Ascending aorta (tissue), 2 donors: Measurements from ENCODE around the gene SERPINB10. TPM values are rescaled to one million over a fixed set of nuclear protein-coding genes. Genes with fewer than 3 reads are reported as not detected.

Experiments used
- DNase-seq, 2 donors: peaks; one replicate each; pipeline ENCODE4 v3.0.0-alpha.2; 2019; ENCODE audit warnings: low spot score in 2 of 2
- H3K27ac ChIP-seq, 2 donors: fragments of 200-600 bp; sonication (generic); one replicate each; pipeline ENCODE4 v1.5.1; 2016 to 2017; ENCODE audit warnings: mild to moderate bottlenecking in 1 of 2
- H3K27me3 ChIP-seq: fragments of 200-600 bp; sonication (generic); one replicate; pipeline ENCODE4 v1.5.1; 2017
- H3K36me3 ChIP-seq, 2 donors: fragments of 200-600 bp; sonication (generic); one replicate each; pipeline ENCODE4 v1.5.1; 2016
- H3K4me1 ChIP-seq, 2 donors: fragments of 200-600 bp; sonication (generic); one replicate each; pipeline ENCODE4 v1.5.1; 2016 to 2017; ENCODE audit warnings: mild to moderate bottlenecking in 1 of 2
- H3K4me3 ChIP-seq, 2 donors: fragments of 200-600 bp; sonication (generic); one replicate each; pipeline ENCODE4 v1.5.1; 2016 to 2017; ENCODE audit warnings: mild to moderate bottlenecking in 1 of 2
- H3K9me3 ChIP-seq, 2 donors: fragments of 200-600 bp; sonication (generic); one replicate each; pipeline ENCODE4 v1.5.1; 2016
- intact Hi-C: fragments of 100-400 bp; cut with DNase I; formaldehyde crosslinking; loops from one replicate; pipeline ENCODE4 v1.15.1; 2023
- total RNA-seq: library from RNA; depleted of rRNA; stranded (reverse); fragments of >200 nt; gene quantifications from one replicate; pipeline ENCODE4 v1.1.0, GENCODE V29; 2016
- TF ChIP-seq, protein P1 (sequence below), 3 experiments: fragments of 200-600 bp in 2 of 3; fragments of 450-650 bp in 1 of 3; sonication (generic) in 2 of 3; IDR thresholded peaks; one replicate each; pipeline ENCODE4 v1.5.1; 2016 to 2019; ENCODE audit warnings: antibody characterized with exemption in 3 of 3, mild to moderate bottlenecking in 1 of 3, moderate library complexity in 1 of 3

SERPINB10 gene, protein sequence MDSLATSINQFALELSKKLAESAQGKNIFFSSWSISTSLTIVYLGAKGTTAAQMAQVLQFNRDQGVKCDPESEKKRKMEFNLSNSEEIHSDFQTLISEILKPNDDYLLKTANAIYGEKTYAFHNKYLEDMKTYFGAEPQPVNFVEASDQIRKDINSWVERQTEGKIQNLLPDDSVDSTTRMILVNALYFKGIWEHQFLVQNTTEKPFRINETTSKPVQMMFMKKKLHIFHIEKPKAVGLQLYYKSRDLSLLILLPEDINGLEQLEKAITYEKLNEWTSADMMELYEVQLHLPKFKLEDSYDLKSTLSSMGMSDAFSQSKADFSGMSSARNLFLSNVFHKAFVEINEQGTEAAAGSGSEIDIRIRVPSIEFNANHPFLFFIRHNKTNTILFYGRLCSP
- total RNA-seq = not detected

DNA sequence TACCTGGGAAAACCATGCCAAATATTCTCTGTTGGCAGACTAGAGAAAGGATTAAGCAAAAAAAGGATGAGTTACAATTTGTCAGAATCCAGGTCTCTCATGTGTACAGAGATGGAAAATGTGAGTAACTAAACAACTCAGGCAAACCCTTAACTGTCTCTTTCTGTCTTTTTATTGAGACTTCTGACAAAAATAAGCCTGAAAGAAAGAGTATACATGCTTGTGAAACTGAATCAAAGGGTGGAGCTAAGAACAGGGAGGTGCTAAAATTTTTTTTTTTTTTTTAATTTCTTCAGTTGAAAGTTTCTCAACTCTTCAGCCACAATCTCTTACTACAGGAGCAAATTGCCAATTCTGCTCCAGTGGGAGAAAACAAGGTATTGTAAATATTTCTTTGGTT is at the start of gene SERPINB10:
Gene SERPINB10 (plus strand): TSS at position 295 of the 400 bp plus-strand sequence. CDS start 7,553 bp downstream, outside the sequence.
- Histone ChIP-seq H3K36me3 (no peaks in the 10 kb centered on the region), H3K9me3 (no peaks in the 10 kb centered on the region), H3K27me3 (no peaks in the 10 kb centered on the region), H3K4me1 (no peaks in the 10 kb centered on the region), H3K27ac (no peak within 1 kb of the TSS), H3K4me3 (no peak within 1 kb of the TSS)
- TF ChIP-seq, protein P1, sequence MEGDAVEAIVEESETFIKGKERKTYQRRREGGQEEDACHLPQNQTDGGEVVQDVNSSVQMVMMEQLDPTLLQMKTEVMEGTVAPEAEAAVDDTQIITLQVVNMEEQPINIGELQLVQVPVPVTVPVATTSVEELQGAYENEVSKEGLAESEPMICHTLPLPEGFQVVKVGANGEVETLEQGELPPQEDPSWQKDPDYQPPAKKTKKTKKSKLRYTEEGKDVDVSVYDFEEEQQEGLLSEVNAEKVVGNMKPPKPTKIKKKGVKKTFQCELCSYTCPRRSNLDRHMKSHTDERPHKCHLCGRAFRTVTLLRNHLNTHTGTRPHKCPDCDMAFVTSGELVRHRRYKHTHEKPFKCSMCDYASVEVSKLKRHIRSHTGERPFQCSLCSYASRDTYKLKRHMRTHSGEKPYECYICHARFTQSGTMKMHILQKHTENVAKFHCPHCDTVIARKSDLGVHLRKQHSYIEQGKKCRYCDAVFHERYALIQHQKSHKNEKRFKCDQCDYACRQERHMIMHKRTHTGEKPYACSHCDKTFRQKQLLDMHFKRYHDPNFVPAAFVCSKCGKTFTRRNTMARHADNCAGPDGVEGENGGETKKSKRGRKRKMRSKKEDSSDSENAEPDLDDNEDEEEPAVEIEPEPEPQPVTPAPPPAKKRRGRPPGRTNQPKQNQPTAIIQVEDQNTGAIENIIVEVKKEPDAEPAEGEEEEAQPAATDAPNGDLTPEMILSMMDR (IDR thresholded peaks at IDR 0.05) = no peak
- intact Hi-C loops = no loop called here
- DNase-seq = no peak

DNA sequence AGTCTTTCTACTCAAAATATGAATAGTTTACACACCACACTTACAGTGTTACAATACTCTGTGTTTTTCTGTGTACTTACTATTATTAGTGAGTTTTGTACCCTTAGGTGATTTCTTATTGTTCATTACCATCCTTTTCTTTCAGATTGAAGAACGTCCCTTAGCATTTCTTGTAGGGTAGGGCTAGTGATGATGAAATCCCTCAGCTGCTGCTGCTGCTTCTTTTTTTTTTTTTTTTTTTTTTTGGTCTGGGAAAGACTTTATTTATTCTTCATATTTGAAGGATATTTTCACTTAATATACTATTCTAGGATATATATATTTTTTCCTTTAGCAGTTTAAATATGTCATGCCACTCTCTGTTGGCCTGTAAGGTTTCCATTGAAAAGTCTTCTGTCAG is 49.3 kb upstream of the SERPINB10 start:
- Histone ChIP-seq H3K4me1 (no peaks in the 10 kb centered on the region), H3K27ac (no peak overlapping the region), H3K9me3 (peaks cover 0 to 4% of the 10 kb centered on the region in 2 donors), H3K36me3 (no peaks in the 10 kb centered on the region), H3K27me3 (no peaks in the 10 kb centered on the region), H3K4me3 (no peak overlapping the region)
- intact Hi-C loops = no loop called here
- TF ChIP-seq, protein P1 (IDR thresholded peaks at IDR 0.05) = no peak
- no peak for DNase-seq

DNA sequence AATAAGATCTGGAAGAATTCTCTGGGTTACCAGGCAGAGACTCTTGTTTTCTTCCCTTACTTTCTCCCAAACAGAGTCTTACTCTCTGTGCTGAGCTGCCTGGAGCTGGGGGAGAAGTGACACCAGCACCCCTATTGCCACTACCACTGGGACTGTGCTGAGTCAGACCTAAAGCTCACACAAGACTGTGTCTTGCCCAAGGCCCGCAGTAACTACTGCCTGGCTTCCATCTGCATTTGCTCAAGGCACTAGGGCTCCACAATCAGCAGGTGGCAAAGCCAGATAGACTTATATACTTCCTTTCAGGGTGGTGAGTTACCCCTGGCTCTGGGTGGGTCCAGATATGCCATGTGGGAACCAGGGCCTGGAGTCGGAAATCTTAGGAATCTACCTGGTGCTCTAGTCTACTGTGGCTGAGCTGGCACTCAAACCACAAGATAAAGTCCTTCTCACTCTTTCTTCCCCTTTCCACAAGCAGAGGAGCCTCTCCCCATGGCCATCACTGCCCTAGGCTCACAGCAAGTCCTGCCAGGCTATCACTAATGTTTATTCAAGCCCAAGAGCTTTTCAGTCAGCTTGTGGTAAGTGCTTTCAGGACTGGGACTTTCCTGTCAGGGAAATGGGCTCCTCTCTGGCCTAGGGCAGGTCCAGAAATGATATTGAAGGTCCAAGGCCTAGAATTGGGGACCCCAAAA is 47.8 kb upstream of the SERPINB10 start:
- intact Hi-C loops = no loop called here
- TF ChIP-seq, protein P1 (IDR thresholded peaks at IDR 0.05) = no peak

DNA sequence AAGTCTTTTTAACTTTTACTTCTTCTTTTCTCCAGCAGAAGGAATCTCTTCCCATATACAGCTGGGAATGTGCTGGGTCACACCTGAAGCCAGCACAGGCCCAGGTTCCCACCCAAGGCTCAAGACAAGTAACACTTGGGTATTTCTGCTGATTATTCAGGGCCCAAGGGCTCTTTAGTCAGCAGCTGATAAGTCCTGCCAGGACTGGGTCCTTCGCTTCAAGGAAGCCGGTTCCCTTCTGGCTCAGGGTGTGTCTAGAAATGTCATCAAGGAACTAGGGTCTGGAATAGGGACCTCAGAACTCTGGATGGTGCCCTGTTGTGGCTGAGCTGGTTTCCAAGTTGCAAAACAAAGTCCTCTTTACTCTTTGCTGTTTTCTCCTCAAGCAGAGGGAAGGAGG is 47.2 kb upstream of the SERPINB10 start:
- no peaks in the 10 kb centered on the region for H3K36me3 ChIP-seq
- H3K27ac ChIP-seq = no peak overlapping the region
- TF ChIP-seq, protein P1 (IDR thresholded peaks at IDR 0.05) = no peak
- no peak for DNase-seq
- H3K4me3 ChIP-seq = no peak overlapping the region
- H3K4me1 ChIP-seq = no peaks in the 10 kb centered on the region
- intact Hi-C loops = no loop called here
- no peaks in the 10 kb centered on the region for H3K9me3 ChIP-seq
- H3K27me3 ChIP-seq = no peaks in the 10 kb centered on the region

More for the DNA sequence above, 47.8 kb upstream of the SERPINB10 start:
- peaks cover 0 to 3% of the 10 kb centered on the region in 2 donors for H3K9me3 ChIP-seq
- H3K4me1 ChIP-seq = no peaks in the 10 kb centered on the region
- H3K36me3 ChIP-seq = no peaks in the 10 kb centered on the region
- H3K4me3 ChIP-seq = no peak overlapping the region
- H3K27ac ChIP-seq = no peak overlapping the region
- DNase-seq = no peak
- no peaks in the 10 kb centered on the region for H3K27me3 ChIP-seq

DNA sequence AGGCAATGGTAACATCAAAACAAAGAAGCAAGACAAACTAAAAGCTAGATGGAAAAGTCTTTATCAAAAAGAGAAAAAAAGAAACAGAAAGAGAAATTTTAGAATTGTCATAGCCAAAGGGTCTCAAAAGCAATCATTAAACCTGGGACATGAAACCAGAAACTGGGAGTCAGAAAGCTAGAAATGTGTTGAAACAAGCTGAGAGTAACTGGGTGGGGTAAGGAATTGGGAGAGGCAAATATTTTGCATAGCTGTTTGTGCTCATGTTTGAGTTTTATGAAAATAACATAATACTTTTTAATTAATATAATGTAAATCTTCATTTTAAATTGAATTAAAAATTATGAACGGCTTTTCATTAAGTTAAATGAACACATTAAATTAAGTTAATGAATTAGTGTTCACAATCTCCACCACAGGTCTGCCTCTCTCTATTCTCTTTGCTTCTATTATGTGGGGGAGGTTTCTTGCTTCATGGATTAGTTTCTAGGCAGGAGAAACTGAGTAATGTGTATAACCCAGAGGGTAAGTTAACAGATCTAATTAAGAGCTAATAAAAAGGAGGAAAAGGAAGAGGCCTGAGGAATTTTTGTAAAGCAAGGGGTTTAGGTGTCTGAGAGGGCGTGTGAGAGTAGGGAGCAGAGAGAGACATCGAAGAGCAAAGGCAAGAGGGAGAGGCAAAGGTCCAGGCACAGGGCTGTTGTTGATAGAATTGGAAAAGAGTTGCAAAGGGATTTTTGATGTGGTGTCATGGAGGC is 40.2 kb upstream of the SERPINB10 start:
- TF ChIP-seq, protein P1 (IDR thresholded peaks at IDR 0.05) = no peak
- H3K27me3 ChIP-seq = no peaks in the 10 kb centered on the region
- H3K9me3 ChIP-seq = no peaks in the 10 kb centered on the region
- intact Hi-C loops = no loop called here
- no peaks in the 10 kb centered on the region for H3K36me3 ChIP-seq
- no peaks in the 10 kb centered on the region for H3K4me1 ChIP-seq
- no peak overlapping the region for H3K27ac ChIP-seq
- DNase-seq = no peak
- H3K4me3 ChIP-seq = no peak overlapping the region
